Endothelial cell of umbilical vein (primary cell): ENCODE data around the gene GPR82. TPM values are rescaled to one million over a fixed set of nuclear protein-coding genes. Genes with fewer than 3 reads are reported as not detected.

Experiments used
- BruUV-seq: library from RNA; stranded (reverse); fragments of 400-500 nt; replicated peaks from 2 replicates; lab custom pipeline; 2021; lab: Mats Ljungman, UMichigan
- CTCF ChIA-PET: fragments of 300-600, 350-600 bp; sonication (Branson Sonifier 250); formaldehyde crosslinking; loops from one replicate; lab custom pipeline; 2021; ENCODE audit warnings: antibody characterized with exemption, inconsistent platforms; lab: Charles Lee
- POLR2A ChIA-PET: fragments of 300-600, 350-600 bp; sonication (Branson Sonifier 250); formaldehyde crosslinking; loops from one replicate; lab custom pipeline; 2021; ENCODE audit warnings: antibody characterized with exemption, inconsistent platforms; lab: Charles Lee
- DNase-seq: peaks from one replicate; pipeline ENCODE4 v3.0.0-alpha.2; 2011; ENCODE audit warnings: low read depth, low spot score
- FAIRE-seq: peaks from 2 replicates; lab custom pipeline; 2011; peaks lifted over from hg19 to GRCh38; lab: Jason Lieb, UNC
- H2AFZ ChIP-seq: 2 replicates; pipeline ENCODE4 v1.6.0; 2012; ENCODE audit warnings: low read depth, low read length, control low read depth, inconsistent platforms
- H3K27ac ChIP-seq: 2 replicates; pipeline ENCODE4 v1.5.1; 2011; ENCODE audit warnings: low read depth, mild to moderate bottlenecking, control low read depth, low read length, moderate library complexity; ENCODE audit not compliant: insufficient read depth
- H3K27me3 ChIP-seq, 2 experiments: 2 replicates each; pipeline versions ENCODE4 v1.6.0 to v1.6.1; 2011; ENCODE audit warnings: low read length in 2 of 2, mixed read lengths in 1 of 2; ENCODE audit not compliant: control insufficient read depth in 2 of 2, insufficient read depth in 2 of 2
- H3K36me3 ChIP-seq, 2 experiments: 2 replicates in 1 of 2; 3 replicates in 1 of 2; pipeline ENCODE4 v1.5.1; 2011; ENCODE audit warnings: low read length in 2 of 2, mild to moderate bottlenecking in 1 of 2, moderate library complexity in 1 of 2; ENCODE audit not compliant: control insufficient read depth in 2 of 2, insufficient read depth in 2 of 2; ENCODE audit errors: extremely low read depth in 1 of 2
- H3K4me1 ChIP-seq: 3 replicates; pipeline ENCODE4 v1.5.1; 2011; ENCODE audit warnings: mild to moderate bottlenecking, low read length; ENCODE audit not compliant: control insufficient read depth, insufficient read depth; ENCODE audit errors: extremely low read depth
- H3K4me2 ChIP-seq: 2 replicates; pipeline ENCODE4 v1.6.1; 2011; ENCODE audit warnings: low read length, control low read depth, mixed read lengths; ENCODE audit not compliant: insufficient read depth
- H3K4me3 ChIP-seq, 3 experiments: fragments of 200-600 bp in 1 of 3; sonication (generic), shearing (Covaris generic) in 1 of 3; replicated peaks in 1 of 3; 2 replicates each; pipeline ENCODE4 v1.5.1; 2011 to 2016; ENCODE audit warnings: control low read depth in 3 of 3, low read length in 3 of 3, mild to moderate bottlenecking in 2 of 3, inconsistent platforms in 1 of 3, low read depth in 1 of 3, moderate library complexity in 1 of 3; ENCODE audit not compliant: insufficient read depth in 1 of 3
- H3K79me2 ChIP-seq: 2 replicates; pipeline ENCODE4 v1.6.0; 2012; ENCODE audit warnings: low read length, inconsistent platforms; ENCODE audit not compliant: control insufficient read depth, insufficient read depth
- H3K9ac ChIP-seq: replicated peaks from 2 replicates; pipeline ENCODE3; 2011; ENCODE audit warnings: low read length, control low read depth; ENCODE audit not compliant: insufficient read depth; ENCODE audit errors: extremely low read depth
- H3K9me1 ChIP-seq: replicated peaks from 3 replicates; pipeline ENCODE4 v1.6.0; 2011; ENCODE audit warnings: mild to moderate bottlenecking, low read length; ENCODE audit not compliant: control insufficient read depth, insufficient read depth; ENCODE audit errors: extremely low read depth
- H3K9me3 ChIP-seq: replicated peaks from 2 replicates; pipeline ENCODE4 v1.5.1; 2012; ENCODE audit warnings: low read length, inconsistent platforms; ENCODE audit not compliant: control insufficient read depth, insufficient read depth
- H4K20me1 ChIP-seq: replicated peaks from 2 replicates; pipeline ENCODE3; 2011; ENCODE audit warnings: mild to moderate bottlenecking, low read length; ENCODE audit not compliant: control insufficient read depth, insufficient read depth; ENCODE audit errors: extremely low read depth
- CTCF ChIP-seq, 2 donors: IDR thresholded peaks; 1 replicate in 1 of 2; 2 replicates in 1 of 2; pipeline ENCODE4 v1.5.1; 2011; ENCODE audit warnings: low read length in 2 of 2, mild to moderate bottlenecking in 2 of 2, moderate library complexity in 2 of 2, control low read depth in 1 of 2, inconsistent platforms in 1 of 2, low read depth in 1 of 2; ENCODE audit not compliant: insufficient read depth in 1 of 2; ENCODE audit errors: extremely low read depth in 1 of 2
- EZH2 ChIP-seq: IDR thresholded peaks from 2 replicates; pipeline ENCODE4 v1.6.1; 2012; ENCODE audit warnings: borderline replicate concordance, low read depth, mild to moderate bottlenecking, moderate library complexity, low read length, inconsistent platforms; ENCODE audit not compliant: severe bottlenecking
- FOS ChIP-seq: IDR thresholded peaks from 2 replicates; pipeline ENCODE4 v1.6.1; 2011; ENCODE audit warnings: mild to moderate bottlenecking, low read length, moderate library complexity, borderline replicate concordance; ENCODE audit not compliant: insufficient read depth
- GATA2 ChIP-seq: IDR thresholded peaks from 2 replicates; pipeline ENCODE4 v1.7.0; 2011; ENCODE audit warnings: low read depth, mild to moderate bottlenecking, moderate library complexity, mixed read lengths, low read length; ENCODE audit not compliant: insufficient read length, insufficient read depth
- JUN ChIP-seq: IDR thresholded peaks from 2 replicates; pipeline ENCODE4 v1.6.1; 2011; ENCODE audit warnings: borderline replicate concordance, low read depth; ENCODE audit not compliant: insufficient read length, insufficient read depth
- MAX ChIP-seq: IDR thresholded peaks from 2 replicates; pipeline ENCODE4 v1.6.1; 2011; ENCODE audit not compliant: insufficient read depth, insufficient read length
- MYC ChIP-seq: IDR thresholded peaks from one replicate; pipeline ENCODE4 v1.6.1; 2011; ENCODE audit warnings: mild to moderate bottlenecking, low read depth, low read length
- POLR2A ChIP-seq: IDR thresholded peaks from 2 replicates; pipeline ENCODE4 v1.6.1; 2012; ENCODE audit warnings: low read depth, mild to moderate bottlenecking, control low read depth, low read length
- POLR2AphosphoS5 ChIP-seq: IDR thresholded peaks from 2 replicates; pipeline ENCODE4 v1.6.1; 2012; ENCODE audit warnings: low read depth, mild to moderate bottlenecking, control low read depth, low read length, moderate library complexity; ENCODE audit not compliant: insufficient read depth
- dilution Hi-C: fragments of 300-500 bp; cut with MboI; formaldehyde crosslinking; loops from one replicate; pipeline ENCODE4 v1.15.0; 2019; ENCODE audit warnings: low sequenced_read_pairs; ENCODE audit not compliant: extremely low pct_ligation_motif_present
- intact Hi-C: fragments of 100-400 bp; cut with micrococcal nuclease; formaldehyde crosslinking; loops from one replicate; pipeline ENCODE4 v1.10.0; 2022
- polyA plus RNA-seq, 4 experiments: library from polyadenylated mRNA; depleted of rRNA in 3 of 4; stranded (reverse) in 3 of 4; unstranded in 1 of 4; fragments of >200 nt; gene quantifications; 2 replicates each; pipeline versions ENCODE4 v1.2.1 to v1.2.3, GENCODE V29; 2011 to 2012; ENCODE audit warnings: missing spikeins in 1 of 4
- total RNA-seq: library from RNA; stranded (reverse); gene quantifications from 2 replicates; pipeline ENCODE4 v1.2.3, GENCODE V29; 2021

The GPR82 gene
- total and polyA plus RNA-seq, 2 donors (not counting 3 experiments of a cell fraction or from before 2014, with no cell fraction given), result not detected

- no peaks in the 10 kb centered on the region for H3K9me1 ChIP-seq
- H3K79me2 ChIP-seq, result no peaks in the 10 kb centered on the region
- TF ChIP-seq FOS (no peak), EZH2 (no peak), POLR2A (no peak), CTCF (IDR thresholded peaks at IDR 0.05; ENCODE audit: extremely low read depth in 1 of 2, insufficient read depth in 1 of 2, low read depth in 1 of 2, low read length in 2 of 2) (no peak), JUN (no peak), MAX (no peak), POLR2AphosphoS5 (no peak), GATA2 (no peak), MYC (no peak)
- H3K36me3 ChIP-seq, result no peaks in the 10 kb centered on the region
- H4K20me1 ChIP-seq, result no peaks in the 10 kb centered on the region
- BruUV-seq, result no TSS peak
- intact Hi-C loops (no loop called here), dilution Hi-C loops (no loop called here)
- H3K4me3 ChIP-seq, result no peak overlapping the region
- H3K9ac ChIP-seq, result no peak overlapping the region
- no peak overlapping the region for H3K27ac ChIP-seq
- CTCF ChIA-PET, result interaction anchor here (1.5 kb wide), 1 partner anchor 40 kb away, joined by 3 read pairs; no protein-coding TSS in a partner anchor
- DNase-seq (no peak), FAIRE-seq (no peak)
- POLR2A ChIA-PET, result no interaction called here
- no peak overlapping the region for H3K4me2 ChIP-seq
- no peaks in the 10 kb centered on the region for H3K4me1 ChIP-seq
- H3K27me3 ChIP-seq, result no peaks in the 10 kb centered on the region
- no peak overlapping the region for H2AFZ ChIP-seq
- H3K9me3 ChIP-seq, result no peaks in the 10 kb centered on the region
Measured at GRCh38 chrX:41705042-41705441, 18.9 kb upstream of the GPR82 start.
